Fibroblast of lung (primary cell): ENCODE results near the gene SLC25A23. TPM values are rescaled to one million over a fixed set of nuclear protein-coding genes. Genes with fewer than 3 reads are reported as not detected.

ENCODE experiments used
- DNase-seq, 2 donors: peaks; one replicate each; pipeline versions ENCODE4 v3.0.0 to v3.0.0-alpha.2; 2010; ENCODE audit warnings: low read depth in 2 of 2
- H2AFZ ChIP-seq: 2 replicates; pipeline ENCODE4 v1.5.1; 2012; ENCODE audit warnings: low read length, control low read depth, inconsistent platforms
- H3K27ac ChIP-seq: 2 replicates; pipeline ENCODE4 v1.5.1; 2011; ENCODE audit warnings: low read length, control low read depth; ENCODE audit not compliant: insufficient read depth
- H3K27me3 ChIP-seq: 2 replicates; pipeline ENCODE4 v1.5.1; 2011; ENCODE audit warnings: mild to moderate bottlenecking, low read length; ENCODE audit not compliant: control insufficient read depth, insufficient read depth
- H3K36me3 ChIP-seq: 2 replicates; pipeline ENCODE4 v1.5.1; 2011; ENCODE audit warnings: low read length; ENCODE audit not compliant: control insufficient read depth, insufficient read depth
- H3K4me1 ChIP-seq: 2 replicates; pipeline ENCODE4 v1.5.1; 2011; ENCODE audit warnings: low read length; ENCODE audit not compliant: control insufficient read depth, insufficient read depth; ENCODE audit errors: extremely low read depth
- H3K4me2 ChIP-seq: 2 replicates; pipeline ENCODE4 v1.5.1; 2011; ENCODE audit warnings: low read length, control low read depth; ENCODE audit not compliant: insufficient read depth; ENCODE audit errors: extremely low read depth
- H3K4me3 ChIP-seq, 4 experiments: fragments of 200-600 bp in 1 of 4; sonication (generic) in 1 of 4; replicated peaks in 1 of 4; 2 replicates each; pipeline ENCODE4 v1.5.1; 2011 to 2016; ENCODE audit warnings: low read length in 4 of 4, low read depth in 3 of 4, mild to moderate bottlenecking in 3 of 4, control low read depth in 2 of 4, inconsistent platforms in 1 of 4, mixed read lengths in 1 of 4; ENCODE audit not compliant: insufficient read depth in 1 of 4; ENCODE audit errors: control extremely low read depth in 1 of 4
- H3K79me2 ChIP-seq: 2 replicates; pipeline ENCODE4 v1.5.1; 2012; ENCODE audit warnings: mild to moderate bottlenecking, low read length, inconsistent platforms; ENCODE audit not compliant: control insufficient read depth, insufficient read depth
- H3K9ac ChIP-seq: 2 replicates; pipeline ENCODE4 v1.5.1; 2011; ENCODE audit warnings: mild to moderate bottlenecking, low read length, control low read depth; ENCODE audit not compliant: insufficient read depth
- H3K9me3 ChIP-seq: 2 replicates; pipeline ENCODE4 v1.5.1; 2012; ENCODE audit warnings: low read depth, low read length; ENCODE audit not compliant: control insufficient read depth, insufficient read depth
- H4K20me1 ChIP-seq: 2 replicates; pipeline ENCODE4 v1.5.1; 2011; ENCODE audit warnings: low read length; ENCODE audit not compliant: control insufficient read depth, insufficient read depth; ENCODE audit errors: extremely low read depth
- EZH2 ChIP-seq: IDR thresholded peaks from 2 replicates; pipeline ENCODE4 v1.5.1; 2012; ENCODE audit warnings: low read length, control low read depth, mild to moderate bottlenecking; ENCODE audit errors: missing control alignments
- polyA plus RNA-seq, 2 donors: library from polyadenylated mRNA; depleted of rRNA in 1 of 2; stranded (reverse) in 1 of 2; unstranded in 1 of 2; fragments of >200 nt; gene quantifications; 2 replicates each; pipeline ENCODE4 v1.2.1, GENCODE V29; 2011 to 2012; ENCODE audit warnings: missing spikeins in 1 of 2
- total RNA-seq: library from RNA; depleted of rRNA; stranded (reverse); fragments of >200 nt; gene quantifications from 2 replicates; pipeline ENCODE4 v1.2.1, GENCODE V29; 2014
- TF ChIP-seq, protein P1 (sequence below), 2 donors: IDR thresholded peaks in 1 of 2; conservative IDR thresholded peaks in 1 of 2; 1 replicate in 1 of 2; 2 replicates in 1 of 2; pipeline ENCODE4 v1.5.1; 2011 to 2012; ENCODE audit warnings: low read length in 2 of 2, control low read depth in 1 of 2, inconsistent platforms in 1 of 2, low read depth in 1 of 2, mild to moderate bottlenecking in 1 of 2

SLC25A23 gene
- total and polyA plus RNA-seq, 2 donors (not counting 1 experiment from before 2014, with no cell fraction given), result 7.9 to 33.9 TPM

- no peak within 1 kb of the TSS for H2AFZ ChIP-seq
- peaks cover 7% of the 10 kb centered on the region for H3K27me3 ChIP-seq
- H3K27ac ChIP-seq, result no peak within 1 kb of the TSS
- no peaks in the 10 kb centered on the region for H3K9me3 ChIP-seq
- DNase-seq, result no peak
- no peak within 1 kb of the TSS for H3K4me2 ChIP-seq
- H3K79me2 ChIP-seq, result no peaks in the 10 kb centered on the region
- no peaks in the 10 kb centered on the region for H3K36me3 ChIP-seq
- H3K4me3 ChIP-seq, result no peak within 1 kb of the TSS
- no peaks in the 10 kb centered on the region for H4K20me1 ChIP-seq
- peaks cover 2% of the 10 kb centered on the region for H3K4me1 ChIP-seq
- no peak within 1 kb of the TSS for H3K9ac ChIP-seq
- TF ChIP-seq EZH2, result peak; percentile 38
- TF ChIP-seq, protein P1, sequence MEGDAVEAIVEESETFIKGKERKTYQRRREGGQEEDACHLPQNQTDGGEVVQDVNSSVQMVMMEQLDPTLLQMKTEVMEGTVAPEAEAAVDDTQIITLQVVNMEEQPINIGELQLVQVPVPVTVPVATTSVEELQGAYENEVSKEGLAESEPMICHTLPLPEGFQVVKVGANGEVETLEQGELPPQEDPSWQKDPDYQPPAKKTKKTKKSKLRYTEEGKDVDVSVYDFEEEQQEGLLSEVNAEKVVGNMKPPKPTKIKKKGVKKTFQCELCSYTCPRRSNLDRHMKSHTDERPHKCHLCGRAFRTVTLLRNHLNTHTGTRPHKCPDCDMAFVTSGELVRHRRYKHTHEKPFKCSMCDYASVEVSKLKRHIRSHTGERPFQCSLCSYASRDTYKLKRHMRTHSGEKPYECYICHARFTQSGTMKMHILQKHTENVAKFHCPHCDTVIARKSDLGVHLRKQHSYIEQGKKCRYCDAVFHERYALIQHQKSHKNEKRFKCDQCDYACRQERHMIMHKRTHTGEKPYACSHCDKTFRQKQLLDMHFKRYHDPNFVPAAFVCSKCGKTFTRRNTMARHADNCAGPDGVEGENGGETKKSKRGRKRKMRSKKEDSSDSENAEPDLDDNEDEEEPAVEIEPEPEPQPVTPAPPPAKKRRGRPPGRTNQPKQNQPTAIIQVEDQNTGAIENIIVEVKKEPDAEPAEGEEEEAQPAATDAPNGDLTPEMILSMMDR (conservative IDR thresholded peaks at IDR 0.05 in 1 of 2, IDR thresholded peaks at IDR 0.05 in 1 of 2; ENCODE audit: low read depth in 1 of 2, low read length in 2 of 2), result no peak
Observed at GRCh38 chr19:6464070-6464873, 4.7 kb upstream of the SLC25A23 start, which contains the start of gene CRB3. TSS of gene CRB3 (plus strand) at chr19:6464271. CDS start at chr19:6464702, 431 bp downstream.

- Histone ChIP-seq H2AFZ (peak overlapping the region; percentile 92), H3K79me2 (no peaks in the 10 kb centered on the region), H3K36me3 (peaks cover 2% of the 10 kb centered on the region), H3K4me1 (peaks cover 2% of the 10 kb centered on the region), H3K27ac (no peak overlapping the region), H3K9me3 (no peaks in the 10 kb centered on the region), H3K27me3 (peaks cover 5% of the 10 kb centered on the region), H3K4me2 (peak overlapping the region; percentile 98), H3K9ac (no peak overlapping the region), H3K4me3 (peak overlapping the region; percentile 57 to 81 (median 68)), H4K20me1 (no peaks in the 10 kb centered on the region)
- no peak for TF ChIP-seq EZH2
- TF ChIP-seq, protein P1 (conservative IDR thresholded peaks at IDR 0.05 in 1 of 2, IDR thresholded peaks at IDR 0.05 in 1 of 2; ENCODE audit: low read depth in 1 of 2, low read length in 2 of 2), result peak; percentile 46 to 59
- DNase-seq, result peak; percentile 98
Observed at GRCh38 chr19:6460099-6460884, 700 bp upstream of the SLC25A23 start.

DNA sequence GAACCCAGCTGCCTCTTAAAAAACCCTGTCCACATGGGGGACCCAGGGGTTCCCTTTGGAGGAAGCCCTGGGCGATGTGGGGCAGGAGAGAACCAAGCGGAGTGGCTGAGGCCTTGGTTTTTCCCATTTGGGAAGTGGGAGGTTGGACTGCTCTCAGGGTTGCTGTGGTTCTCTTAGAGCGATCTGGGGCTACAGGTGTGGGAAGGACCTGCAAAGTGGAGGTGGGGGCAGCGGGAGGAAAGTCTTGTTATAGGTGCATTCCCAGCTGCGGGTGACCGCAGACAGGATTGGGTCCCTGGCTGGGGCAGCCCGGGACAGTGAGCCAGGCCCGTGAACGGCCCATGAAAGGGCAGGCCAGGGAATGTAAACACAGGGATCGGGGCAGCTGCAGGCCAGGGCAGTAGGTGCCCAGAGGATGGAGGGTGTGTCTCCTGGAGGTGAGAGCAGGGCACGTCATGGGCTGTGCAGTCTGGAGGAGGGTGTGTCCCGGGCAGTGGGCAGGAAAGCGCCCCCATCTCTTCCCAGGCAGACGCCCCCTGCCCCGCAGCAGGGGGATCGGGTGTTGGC is 814 bp downstream of the SLC25A23 start:
- Histone ChIP-seq H3K79me2 (no peaks in the 10 kb centered on the region), H2AFZ (no peak overlapping the region), H3K27me3 (peaks cover under 1% of the 10 kb centered on the region), H3K36me3 (peaks cover 2% of the 10 kb centered on the region), H3K4me2 (peak overlapping the region; percentile 98), H3K9me3 (no peaks in the 10 kb centered on the region), H3K4me1 (peaks cover 2% of the 10 kb centered on the region), H3K9ac (peak overlapping the region; percentile 32), H4K20me1 (no peaks in the 10 kb centered on the region), H3K27ac (no peak overlapping the region), H3K4me3 (peak overlapping the region; percentile 54 to 68 (median 62))
- DNase-seq, result no peak
- TF ChIP-seq EZH2, result no peak
- TF ChIP-seq, protein P1 (conservative IDR thresholded peaks at IDR 0.05 in 1 of 2, IDR thresholded peaks at IDR 0.05 in 1 of 2; ENCODE audit: low read depth in 1 of 2, low read length in 2 of 2), result no peak
